Subcutaneous adipose tissue (tissue), 4 donors: Measurements from ENCODE around the gene SPEM2. TPM values are rescaled to one million over a fixed set of nuclear protein-coding genes. Genes with fewer than 3 reads are reported as not detected.

Source experiments
- total RNA-seq, 4 donors: library from RNA; depleted of rRNA; stranded (reverse); fragments of >200 nt; gene quantifications; one replicate each; pipeline ENCODE4 v1.1.0, GENCODE V29; 2016
- TF ChIP-seq, protein P1 (sequence below): fragments of 450-650 bp; IDR thresholded peaks from one replicate; pipeline ENCODE4 v1.5.1; 2016; ENCODE audit warnings: low read depth, mild to moderate bottlenecking, control low read depth, antibody characterized with exemption, moderate library complexity

SPEM2 gene
- total RNA-seq, result not detected

DNA sequence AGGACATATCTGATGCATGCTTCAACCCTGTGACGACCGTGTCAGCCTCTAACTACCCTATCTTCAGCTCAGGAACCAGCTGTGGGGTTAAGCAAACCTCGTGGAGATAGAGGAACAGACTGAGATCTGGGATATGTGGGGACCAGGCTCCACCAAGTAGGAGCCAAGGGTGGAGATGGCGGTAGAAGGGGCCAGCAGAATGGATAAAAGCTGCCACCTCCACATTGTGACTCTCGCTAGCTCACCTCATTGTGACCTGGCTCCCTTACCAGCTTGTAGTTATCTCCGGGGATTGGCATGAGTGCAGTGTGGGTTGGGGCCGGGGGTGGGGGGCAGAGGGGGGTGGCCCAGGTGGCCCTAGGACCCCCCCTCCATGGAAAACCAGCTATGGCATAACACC is at the start of gene SPEM2:
TSS of gene SPEM2 (plus strand) at position 301 of the 400 bp plus-strand sequence. CDS start at position 374, 73 bp downstream.
- TF ChIP-seq, protein P1, sequence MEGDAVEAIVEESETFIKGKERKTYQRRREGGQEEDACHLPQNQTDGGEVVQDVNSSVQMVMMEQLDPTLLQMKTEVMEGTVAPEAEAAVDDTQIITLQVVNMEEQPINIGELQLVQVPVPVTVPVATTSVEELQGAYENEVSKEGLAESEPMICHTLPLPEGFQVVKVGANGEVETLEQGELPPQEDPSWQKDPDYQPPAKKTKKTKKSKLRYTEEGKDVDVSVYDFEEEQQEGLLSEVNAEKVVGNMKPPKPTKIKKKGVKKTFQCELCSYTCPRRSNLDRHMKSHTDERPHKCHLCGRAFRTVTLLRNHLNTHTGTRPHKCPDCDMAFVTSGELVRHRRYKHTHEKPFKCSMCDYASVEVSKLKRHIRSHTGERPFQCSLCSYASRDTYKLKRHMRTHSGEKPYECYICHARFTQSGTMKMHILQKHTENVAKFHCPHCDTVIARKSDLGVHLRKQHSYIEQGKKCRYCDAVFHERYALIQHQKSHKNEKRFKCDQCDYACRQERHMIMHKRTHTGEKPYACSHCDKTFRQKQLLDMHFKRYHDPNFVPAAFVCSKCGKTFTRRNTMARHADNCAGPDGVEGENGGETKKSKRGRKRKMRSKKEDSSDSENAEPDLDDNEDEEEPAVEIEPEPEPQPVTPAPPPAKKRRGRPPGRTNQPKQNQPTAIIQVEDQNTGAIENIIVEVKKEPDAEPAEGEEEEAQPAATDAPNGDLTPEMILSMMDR, result no peak

DNA sequence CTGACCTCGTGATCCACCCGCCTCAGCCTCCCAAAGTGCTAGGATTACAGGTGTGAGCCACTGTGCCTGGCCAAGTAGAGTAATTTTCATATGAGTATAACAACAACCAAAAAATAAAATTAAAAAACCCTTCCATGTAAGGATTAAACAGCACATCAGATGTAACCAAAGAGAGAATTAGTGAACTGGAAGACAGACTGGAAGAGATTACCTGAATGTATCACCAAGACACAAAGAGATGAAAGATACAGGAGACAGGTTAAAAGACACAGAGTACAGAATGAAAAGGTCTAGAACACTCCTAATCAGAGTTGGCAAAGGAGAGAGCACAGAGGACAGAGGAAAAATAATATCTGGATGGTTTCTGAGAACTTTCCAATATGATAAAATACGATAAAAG is 46.3 kb upstream of the SPEM2 start:
- TF ChIP-seq, protein P1, result no peak

DNA sequence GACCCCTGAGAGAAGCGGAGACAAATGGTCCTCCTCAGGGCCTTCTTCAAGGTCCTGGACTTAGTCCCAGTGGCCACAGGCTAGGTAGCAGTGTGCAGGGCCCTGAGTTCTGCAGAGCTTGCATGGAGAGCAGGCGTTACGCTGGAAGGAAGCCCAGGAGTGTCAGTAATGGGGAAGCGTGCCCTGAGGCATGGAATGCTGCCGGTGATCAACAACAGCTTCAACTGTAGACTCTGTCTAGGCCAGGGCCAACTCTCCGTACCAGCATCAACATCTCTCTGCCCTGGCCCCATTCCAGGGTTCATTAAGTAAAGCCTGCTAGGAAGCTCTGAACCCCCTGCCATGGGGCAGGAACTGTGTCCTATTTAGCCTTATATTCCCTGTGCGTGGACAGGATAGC is 45.1 kb upstream of the SPEM2 start:
- TF ChIP-seq, protein P1, result no peak

DNA sequence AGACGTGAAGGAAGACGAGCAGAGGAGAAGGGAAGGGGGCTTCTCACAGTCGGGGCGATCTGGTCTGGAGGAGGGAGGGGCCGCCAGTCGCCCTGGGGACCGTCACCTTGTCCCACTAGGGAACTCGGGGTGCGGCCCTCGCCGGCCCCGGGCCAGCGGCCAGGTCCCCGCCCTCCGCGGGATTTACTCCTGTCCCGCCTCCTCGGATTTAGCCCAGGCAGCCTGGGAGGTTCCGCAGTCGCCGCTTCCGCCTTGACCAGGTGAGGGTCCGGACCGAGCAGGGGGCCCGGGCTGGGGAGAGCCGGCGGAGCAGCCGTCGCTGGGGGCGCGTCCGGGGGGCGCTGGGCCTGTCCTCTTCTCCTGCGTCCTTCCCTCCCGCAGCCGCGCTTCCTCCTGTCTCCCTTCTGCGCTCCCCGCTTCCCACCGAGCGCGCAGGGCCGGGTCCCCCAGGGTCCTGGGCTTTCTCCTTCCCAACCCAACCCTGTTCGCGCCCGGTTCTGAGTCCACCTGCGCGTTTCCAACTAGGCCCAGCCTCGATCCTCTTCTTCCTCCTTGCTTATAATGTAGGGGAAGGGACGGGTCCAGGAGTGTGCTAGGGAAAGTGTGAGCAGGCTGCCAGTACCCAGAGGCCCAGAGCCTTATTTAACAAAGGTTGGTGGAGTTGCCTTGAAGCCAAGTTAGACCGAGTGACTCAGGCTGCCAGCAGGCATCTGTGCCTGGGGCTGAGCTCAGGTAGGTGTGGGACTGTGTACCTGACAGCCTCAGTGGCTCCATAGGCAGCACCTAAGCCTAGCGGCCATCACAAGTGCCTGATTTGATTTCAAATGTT is 44.3 kb upstream of the SPEM2 start, which contains the start of gene TNK1:
TSS of gene TNK1 (plus strand) at position 235 of the 829 bp plus-strand sequence. CDS start 1,838 bp downstream, outside the sequence.
- TF ChIP-seq, protein P1, result no peak

DNA sequence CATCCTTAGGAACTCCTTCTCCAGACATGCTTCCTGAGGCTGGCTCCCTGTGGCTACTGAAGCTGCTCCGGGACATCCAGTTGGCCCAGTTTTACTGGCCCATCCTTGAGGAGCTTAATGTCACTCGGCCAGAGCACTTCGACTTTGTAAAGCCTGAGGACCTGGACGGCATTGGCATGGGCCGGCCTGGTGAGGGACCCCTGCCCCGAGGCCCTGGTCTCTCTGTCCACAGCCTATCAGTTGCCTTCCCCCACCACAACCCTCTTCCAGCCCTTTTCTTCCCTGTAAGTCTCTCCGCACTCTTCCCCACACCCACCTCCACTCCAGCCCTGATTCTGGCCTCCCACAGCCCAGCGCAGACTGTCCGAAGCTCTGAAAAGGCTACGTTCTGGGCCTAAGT is 42.5 kb upstream of the SPEM2 start:
- TF ChIP-seq, protein P1, result no peak

DNA sequence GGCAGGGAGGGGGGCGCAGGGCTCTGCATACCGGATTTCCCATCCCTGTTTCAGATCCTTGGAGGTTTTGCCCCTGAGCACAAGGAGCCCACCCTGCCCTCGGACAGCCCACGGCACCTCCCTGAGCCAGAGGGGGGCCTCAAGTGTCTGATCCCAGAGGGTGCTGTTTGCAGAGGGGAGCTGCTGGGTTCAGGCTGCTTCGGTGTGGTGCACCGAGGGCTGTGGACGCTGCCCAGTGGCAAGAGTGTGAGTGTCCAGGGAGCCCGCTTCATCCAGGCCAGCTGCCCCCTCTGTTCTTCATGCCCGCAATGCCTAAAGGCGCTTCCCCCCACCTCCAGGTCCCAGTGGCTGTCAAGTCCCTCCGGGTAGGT is 42.1 kb upstream of the SPEM2 start:
- TF ChIP-seq, protein P1, result no peak

DNA sequence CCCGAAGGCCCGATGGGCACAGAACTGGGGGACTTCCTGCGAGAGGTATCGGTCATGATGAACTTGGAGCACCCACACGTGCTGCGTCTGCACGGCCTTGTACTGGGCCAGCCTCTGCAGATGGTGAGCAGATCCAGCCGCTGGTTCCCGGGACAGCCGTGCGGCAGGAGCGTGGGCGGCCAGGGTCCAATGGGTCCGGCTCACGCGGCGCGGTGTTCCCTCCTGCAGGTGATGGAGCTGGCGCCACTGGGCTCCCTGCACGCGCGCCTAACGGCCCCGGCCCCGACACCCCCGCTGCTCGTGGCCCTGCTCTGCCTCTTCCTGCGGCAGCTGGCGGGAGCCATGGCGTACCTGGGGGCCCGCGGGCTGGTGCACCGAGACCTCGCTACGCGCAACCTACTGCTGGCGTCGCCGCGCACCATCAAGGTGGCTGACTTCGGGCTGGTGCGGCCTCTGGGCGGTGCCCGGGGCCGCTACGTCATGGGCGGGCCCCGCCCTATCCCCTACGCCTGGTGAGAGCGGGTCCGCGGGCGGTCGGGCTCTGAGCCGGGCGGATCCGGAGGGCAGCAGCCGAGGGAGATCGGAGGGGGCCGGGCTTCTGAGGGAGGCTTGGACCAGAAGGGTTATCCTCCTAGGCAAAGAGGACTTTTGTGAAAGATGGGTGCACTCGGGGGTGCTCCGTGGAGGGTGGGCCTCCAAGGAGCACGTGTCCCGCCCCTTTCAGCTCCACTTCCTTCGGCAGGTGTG is 41.5 kb upstream of the SPEM2 start:
- TF ChIP-seq, protein P1, result no peak
